Measurements from ENCODE around the gene SLC45A1. TPM values are rescaled to one million over a fixed set of nuclear protein-coding genes. Genes with fewer than 3 reads are reported as not detected.

Gene SLC45A1
- total and polyA plus RNA-seq, 2 of the 4 experiments (the other 2 are of a cell fraction): 0.72 to 3.9 TPM

DNA sequence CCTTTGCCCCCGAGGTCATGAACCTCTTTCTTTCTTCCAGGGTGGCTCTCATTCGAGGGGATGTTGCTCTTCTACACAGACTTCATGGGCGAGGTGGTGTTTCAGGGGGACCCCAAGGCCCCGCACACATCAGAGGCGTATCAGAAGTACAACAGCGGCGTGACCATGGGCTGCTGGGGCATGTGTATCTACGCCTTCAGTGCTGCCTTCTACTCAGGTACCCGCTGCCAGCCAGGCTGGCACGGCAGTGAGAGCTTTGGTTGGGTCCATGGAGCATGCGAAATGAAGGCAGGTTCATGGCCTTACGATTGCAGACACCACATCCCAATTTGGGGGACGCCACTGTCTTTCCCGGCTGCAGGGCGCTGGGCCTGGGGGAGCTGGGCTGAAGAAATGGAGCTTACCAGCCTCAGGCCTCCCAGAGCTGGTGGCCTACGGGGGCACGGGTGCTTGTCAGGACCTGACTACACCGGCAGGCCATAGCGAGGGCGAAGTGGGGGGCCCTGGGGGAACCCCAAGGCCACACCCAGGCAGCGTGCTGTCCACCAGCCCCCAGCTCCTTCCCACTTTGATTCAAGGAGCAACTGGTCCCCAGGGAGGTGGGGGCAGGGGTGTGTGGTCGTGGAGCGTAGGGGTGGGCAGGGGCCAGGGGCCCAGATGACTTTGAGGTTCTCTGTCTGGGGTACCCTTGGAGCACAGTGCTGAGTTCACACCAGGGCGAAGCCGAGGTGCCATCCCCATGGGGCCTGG, 20.0 kb downstream of the SLC45A1 start:
- WGBS, 2 experiments (ENCODE audit: extremely low coverage in 2 of 2, insufficient read length in 1 of 2): 96% methylated on average over 14 of the region's 25 CpGs; no CpG with 5 or more reads in 1 of the 2 experiments
- Histone ChIP-seq H3K27me3 (ENCODE audit: control insufficient read depth, insufficient read depth, low read length) (no peaks in the 10 kb centered on the region), H2BK120ac (ENCODE audit: low read depth, low read length) (no peak overlapping the region), H2AK5ac (ENCODE audit: low read depth, low read length) (no peak overlapping the region), H3K9me3 (ENCODE audit: control insufficient read depth, insufficient read depth, low read length) (no peaks in the 10 kb centered on the region), H3K9ac (ENCODE audit: low read depth, low read length) (no peak overlapping the region), H3K4ac (ENCODE audit: low read depth, low read length) (no peak overlapping the region), H3K27ac (ENCODE audit: insufficient read depth, low read length) (no peak overlapping the region), H4K20me1 (ENCODE audit: insufficient read depth, low read length) (no peaks in the 10 kb centered on the region), H3K4me1 (ENCODE audit: control insufficient read depth, insufficient read depth, low read length) (peaks cover 2% of the 10 kb centered on the region), H2BK5ac (ENCODE audit: low read depth, low read length, poor library complexity, severe bottlenecking) (no peak overlapping the region), H4K91ac (ENCODE audit: insufficient read depth, low read depth, low read length) (no peak overlapping the region), H3K36me3 (ENCODE audit: control insufficient read depth, insufficient read depth, low read length) (peaks cover 12% of the 10 kb centered on the region; the same call in 1 of the 2 replicates), H3K79me1 (ENCODE audit: low read depth in 1 of 2, low read length in 2 of 2) (0 out of 4 replicates have a peak, but pooled peaks cover 0 to under 1% of the 10 kb centered on the region in 2 experiments), H4K5ac (ENCODE audit: low read depth, low read length) (no peak overlapping the region), H3K23ac (ENCODE audit: low read depth, low read length) (no peak overlapping the region), H2AK9ac (replicated peaks; ENCODE audit: low read depth, low read length, poor library complexity) (no peak overlapping the region), H3K14ac (replicated peaks; ENCODE audit: low read depth, low read length) (no peak overlapping the region), H3K4me3 (ENCODE audit: insufficient read depth, low read depth, low read length) (no peak overlapping the region), H2BK20ac (ENCODE audit: low read depth, low read length) (no peak overlapping the region), H3K9me1 (ENCODE audit: insufficient read depth, low read length) (peaks cover under 1% of the 10 kb centered on the region), H3K4me2 (ENCODE audit: low read depth, low read length) (no peak overlapping the region), H2BK15ac (ENCODE audit: low read depth, low read length) (no peak overlapping the region), H4K8ac (ENCODE audit: low read depth in 2 of 2, low read length in 2 of 2) (no peak overlapping the region), H2AFZ (replicated peaks; ENCODE audit: low read length, poor library complexity) (no peak overlapping the region), H3K18ac (ENCODE audit: low read depth, low read length) (no peak overlapping the region), H3K56ac (ENCODE audit: extremely low read depth, insufficient read depth, low read length) (no peak overlapping the region)
- dilution Hi-C loops (cut with HindIII; ENCODE audit: low sequenced_read_pairs, unreplicated experiment): no loop called here
- POLR2A ChIA-PET (ENCODE audit: unreplicated experiment): interaction anchor here (0.6 kb wide), 1 partner anchor 615 kb away, joined by 3 read pairs; no protein-coding TSS in a partner anchor
- intact Hi-C loops (cut with micrococcal nuclease): no loop called here
- BruUV-seq (replicated peaks): no TSS peak
- in situ Hi-C loops (cut with MboI; ENCODE audit: low sequenced_read_pairs): no loop called here
- no peak for DNase-seq
- no peak for ATAC-seq (ENCODE audit: low read depth)
- CTCF ChIA-PET: no interaction called here
- TF ChIP-seq FOS (IDR thresholded peaks at IDR 0.05; ENCODE audit: low read depth, low read length) (no peak), RAD21 (IDR thresholded peaks at IDR 0.05; ENCODE audit: low read length) (no peak), ELK1 (IDR thresholded peaks at IDR 0.05; ENCODE audit: borderline replicate concordance, low read depth, low read length) (no peak), CEBPB (IDR thresholded peaks at IDR 0.05; ENCODE audit: low read depth, low read length) (no peak), BHLHE40 (IDR thresholded peaks at IDR 0.05; ENCODE audit: low read depth, low read length) (no peak), RCOR1 (IDR thresholded peaks at IDR 0.05; ENCODE audit: insufficient replicate concordance, low read length) (no peak), MAFK (IDR thresholded peaks at IDR 0.05; ENCODE audit: low read depth, low read length) (no peak), CHD1 (IDR thresholded peaks at IDR 0.05; ENCODE audit: low read depth, low read length) (no peak), SMC3 (IDR thresholded peaks at IDR 0.05; ENCODE audit: low read depth, low read length) (no peak), MAZ (IDR thresholded peaks at IDR 0.05; ENCODE audit: borderline replicate concordance, low read depth, low read length) (no peak), RFX5 (IDR thresholded peaks at IDR 0.05; ENCODE audit: low read depth, low read length) (no peak), NFE2L2 (IDR thresholded peaks at IDR 0.05; ENCODE audit: low read depth, low read length) (no peak), MXI1 (IDR thresholded peaks at IDR 0.05; ENCODE audit: borderline replicate concordance, low read depth, low read length) (no peak)
- TF ChIP-seq, protein P1, sequence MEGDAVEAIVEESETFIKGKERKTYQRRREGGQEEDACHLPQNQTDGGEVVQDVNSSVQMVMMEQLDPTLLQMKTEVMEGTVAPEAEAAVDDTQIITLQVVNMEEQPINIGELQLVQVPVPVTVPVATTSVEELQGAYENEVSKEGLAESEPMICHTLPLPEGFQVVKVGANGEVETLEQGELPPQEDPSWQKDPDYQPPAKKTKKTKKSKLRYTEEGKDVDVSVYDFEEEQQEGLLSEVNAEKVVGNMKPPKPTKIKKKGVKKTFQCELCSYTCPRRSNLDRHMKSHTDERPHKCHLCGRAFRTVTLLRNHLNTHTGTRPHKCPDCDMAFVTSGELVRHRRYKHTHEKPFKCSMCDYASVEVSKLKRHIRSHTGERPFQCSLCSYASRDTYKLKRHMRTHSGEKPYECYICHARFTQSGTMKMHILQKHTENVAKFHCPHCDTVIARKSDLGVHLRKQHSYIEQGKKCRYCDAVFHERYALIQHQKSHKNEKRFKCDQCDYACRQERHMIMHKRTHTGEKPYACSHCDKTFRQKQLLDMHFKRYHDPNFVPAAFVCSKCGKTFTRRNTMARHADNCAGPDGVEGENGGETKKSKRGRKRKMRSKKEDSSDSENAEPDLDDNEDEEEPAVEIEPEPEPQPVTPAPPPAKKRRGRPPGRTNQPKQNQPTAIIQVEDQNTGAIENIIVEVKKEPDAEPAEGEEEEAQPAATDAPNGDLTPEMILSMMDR (conservative IDR thresholded peaks at IDR 0.05; ENCODE audit: low read depth, low read length): no peak
- TF ChIP-seq, protein P2, sequence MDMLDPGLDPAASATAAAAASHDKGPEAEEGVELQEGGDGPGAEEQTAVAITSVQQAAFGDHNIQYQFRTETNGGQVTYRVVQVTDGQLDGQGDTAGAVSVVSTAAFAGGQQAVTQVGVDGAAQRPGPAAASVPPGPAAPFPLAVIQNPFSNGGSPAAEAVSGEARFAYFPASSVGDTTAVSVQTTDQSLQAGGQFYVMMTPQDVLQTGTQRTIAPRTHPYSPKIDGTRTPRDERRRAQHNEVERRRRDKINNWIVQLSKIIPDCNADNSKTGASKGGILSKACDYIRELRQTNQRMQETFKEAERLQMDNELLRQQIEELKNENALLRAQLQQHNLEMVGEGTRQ (IDR thresholded peaks at IDR 0.05; ENCODE audit: low read depth, low read length): no peak

All from IMR-90 (cell line).